HepG2 (cell line): ENCODE results near the gene EEF1A1. TPM values are rescaled to one million over a fixed set of nuclear protein-coding genes. Genes with fewer than 3 reads are reported as not detected.

Source experiments
- ATAC-seq: fragments of 200-7000 bp; cut with Tn5 transposase; 3 replicates; pipeline ENCODE4 v1.9.1; 2020; ENCODE audit warnings: mild to moderate bottlenecking, moderate library complexity
- BruUV-seq: library from RNA; stranded (reverse); fragments of 400-500 nt; replicated peaks from 2 replicates; lab custom pipeline; 2021; lab: Mats Ljungman, UMichigan
- CTCF ChIA-PET: fragments of 300-600 bp; formaldehyde crosslinking; extraction: SDS; loops from one replicate; lab custom pipeline; 2021; ENCODE audit warnings: low total read pairs, inconsistent platforms, low intra/inter-chr PET ratio; lab: Yijun Ruan, JAX
- POLR2A ChIA-PET: fragments of 350-600 bp; sonication (Branson Sonifier 250); formaldehyde crosslinking; loops from one replicate; lab custom pipeline; 2020; ENCODE audit warnings: antibody characterized with exemption, inconsistent platforms; lab: Yijun Ruan, JAX
- DNase-seq: peaks from one replicate; pipeline ENCODE4 v3.0.0-alpha.2; 2015; ENCODE audit warnings: low spot score
- FAIRE-seq: peaks from 3 replicates; lab custom pipeline; 2011; peaks lifted over from hg19 to GRCh38; lab: Jason Lieb, UNC
- H2AFZ ChIP-seq: one replicate; pipeline ENCODE4 v1.6.1; 2011; ENCODE audit warnings: low read length, inconsistent platforms
- H3K27ac ChIP-seq: fragments of 300-600 bp; 3 replicates; pipeline ENCODE4 v1.8.0; 2011; ENCODE audit warnings: mixed run types, mild to moderate bottlenecking, mixed read lengths, low read length, inconsistent platforms; ENCODE audit not compliant: insufficient read depth; ENCODE audit errors: extremely low read length
- H3K27me3 ChIP-seq, 2 experiments: fragments of 200-600 bp in 1 of 2; 2 replicates in 1 of 2; 3 replicates in 1 of 2; pipeline versions ENCODE4 v1.6.0 to v1.8.0; 2011; ENCODE audit warnings: low read length in 2 of 2, mild to moderate bottlenecking in 2 of 2, moderate library complexity in 2 of 2, inconsistent platforms in 1 of 2; ENCODE audit not compliant: insufficient read depth in 2 of 2, control insufficient read depth in 1 of 2
- H3K36me3 ChIP-seq, 2 experiments: fragments of 200-600 bp in 1 of 2; replicated peaks in 1 of 2; 2 replicates in 1 of 2; 3 replicates in 1 of 2; pipeline versions ENCODE4 v1.5.1 to v1.8.0; 2011; ENCODE audit warnings: low read length in 2 of 2, inconsistent platforms in 1 of 2; ENCODE audit not compliant: insufficient read depth in 2 of 2, control insufficient read depth in 1 of 2
- H3K4me1 ChIP-seq: 2 replicates; pipeline ENCODE4 v1.5.1; 2012; ENCODE audit warnings: low read length, inconsistent platforms; ENCODE audit not compliant: insufficient read depth
- H3K4me2 ChIP-seq: 2 replicates; pipeline ENCODE4 v1.6.0; 2011; ENCODE audit warnings: low read depth, low read length, inconsistent platforms
- H3K4me3 ChIP-seq, 3 experiments: fragments of 200-600 bp in 1 of 3; sonication (generic), shearing (Covaris generic) in 1 of 3; replicated peaks in 1 of 3; 2 replicates each; pipeline ENCODE4 v1.5.1; 2011 to 2016; ENCODE audit warnings: low read length in 3 of 3, inconsistent platforms in 2 of 3, low read depth in 2 of 3, mild to moderate bottlenecking in 2 of 3, control low read depth in 1 of 3, mixed read lengths in 1 of 3; ENCODE audit not compliant: insufficient read depth in 1 of 3
- H3K79me2 ChIP-seq: one replicate; pipeline ENCODE4 v1.6.1; 2011; ENCODE audit warnings: low read length, inconsistent platforms; ENCODE audit not compliant: insufficient read depth
- H3K9ac ChIP-seq: 2 replicates; pipeline ENCODE4 v1.6.0; 2011; ENCODE audit warnings: mild to moderate bottlenecking, low read depth, low read length, inconsistent platforms; ENCODE audit not compliant: insufficient read depth
- H3K9me3 ChIP-seq: 2 replicates; pipeline ENCODE4 v1.5.1; 2012; ENCODE audit warnings: mild to moderate bottlenecking, low read length
- H4K20me1 ChIP-seq: 2 replicates; pipeline ENCODE4 v1.6.0; 2011; ENCODE audit warnings: inconsistent platforms, mild to moderate bottlenecking, low read length, moderate library complexity; ENCODE audit not compliant: insufficient read depth
- ATM ChIP-seq: fragments of 450-650 bp; IDR thresholded peaks from 2 replicates; pipeline ENCODE4 v1.7.1; 2017; ENCODE audit warnings: mild to moderate bottlenecking, borderline replicate concordance
- CEBPZ ChIP-seq: IDR thresholded peaks from 2 replicates; pipeline ENCODE4 v1.6.1; 2012; ENCODE audit warnings: low read length, improper control_type of control experiment
- DZIP1 ChIP-seq: sonication (generic); formaldehyde crosslinking; IDR thresholded peaks from 2 replicates; pipeline ENCODE4 v1.5.0; 2020; ENCODE audit warnings: mild to moderate bottlenecking, missing genetic modification reagents
- FOXP4 ChIP-seq: sonication (generic); formaldehyde crosslinking; IDR thresholded peaks from 2 replicates; pipeline ENCODE4 v1.4.0; 2020; ENCODE audit warnings: missing genetic modification reagents
- POLR2G ChIP-seq: fragments of 200-400 bp; formaldehyde crosslinking; IDR thresholded peaks from 2 replicates; pipeline ENCODE4 v1.6.1; 2018; ENCODE audit warnings: mild to moderate bottlenecking, low read depth, low read length, moderate library complexity
- ZBTB37 ChIP-seq: sonication (generic); formaldehyde crosslinking; IDR thresholded peaks from 2 replicates; pipeline ENCODE4 v1.4.0; 2020; ENCODE audit warnings: mild to moderate bottlenecking, missing genetic modification reagents
- ZNF496 ChIP-seq: sonication (generic); formaldehyde crosslinking; IDR thresholded peaks from 2 replicates; pipeline ENCODE4 v1.8.1; 2023; ENCODE audit warnings: mild to moderate bottlenecking, moderate library complexity, missing genetic modification reagents; ENCODE audit not compliant: insufficient replicate concordance
- ZNF616 ChIP-seq: sonication (generic); formaldehyde crosslinking; IDR thresholded peaks from 2 replicates; pipeline ENCODE4 v1.5.0; 2020; ENCODE audit warnings: low read depth, mild to moderate bottlenecking, missing genetic modification reagents
- WGBS: methylation state at CpG from one replicate; pipeline ENCODE4 v1.1.6; 2017; ENCODE audit warnings: low lambda C conversion rate; 5-methylcytosine and 5-hydroxymethylcytosine counted together
- in situ Hi-C: cut with HindIII; loops from 2 replicates; pipeline ENCODE4 v1.10.0; 2017; ENCODE audit warnings: low pct_unique_long_range_greater_than_20kb; ENCODE audit not compliant: extremely low pct_ligation_motif_present
- intact Hi-C: fragments of 100-400 bp; cut with micrococcal nuclease; formaldehyde crosslinking; loops from one replicate; pipeline ENCODE4 v1.10.0; 2022; ENCODE audit not compliant: unreplicated experiment
- polyA plus RNA-seq, 8 experiments: library from polyadenylated mRNA; depleted of rRNA in 3 of 8; stranded (reverse) in 7 of 8; unstranded in 1 of 8; fragments of >200 nt; fragmentation: Illumina TruSeq in 4 of 8; extraction: Trizol in 4 of 8; gene quantifications; 2 replicates each; pipeline versions ENCODE4 v1.2.1 to v1.2.3, GENCODE V29; 2011 to 2016; ENCODE audit warnings: low read depth in 4 of 8, missing spikeins in 1 of 8, mixed read lengths in 1 of 8; ENCODE audit not compliant: insufficient read depth in 1 of 8
- total RNA-seq, 5 experiments: library from RNA; depleted of rRNA; stranded (reverse); fragments of >200 nt; fragmentation: Illumina TruSeq; extraction: Trizol; gene quantifications; 2 replicates each; pipeline ENCODE4 v1.2.3, GENCODE V29; 2016; ENCODE audit warnings: low read depth in 1 of 5

EEF1A1 gene
- total and polyA plus RNA-seq, 2 of the 13 experiments (the other 11 are each of a cell fraction or from before 2014, with no cell fraction given): 13,726 to 17,172 TPM

GRCh38 chr6:73569121-73569520 lies 48.3 kb upstream of the EEF1A1 start:
- Histone ChIP-seq H3K4me1 (peaks cover 61% of the 10 kb centered on the region), H3K79me2 (no peaks in the 10 kb centered on the region), H3K36me3 (no peaks in the 10 kb centered on the region), H4K20me1 (no peaks in the 10 kb centered on the region), H3K9me3 (no peaks in the 10 kb centered on the region), H2AFZ (no peak overlapping the region), H3K9ac (no peak overlapping the region), H3K27me3 (no peaks in the 10 kb centered on the region), H3K27ac (no peak overlapping the region), H3K4me2 (no peak overlapping the region), H3K4me3 (no peak overlapping the region)
- intact Hi-C loops (loop anchor here (5.0 kb wide), 2 partner anchors 43 to 47 kb away; partner anchors contain the start of gene EEF1A1), in situ Hi-C loops (no loop called here)
- WGBS: 94% methylated on average over 5 of the region's 5 CpGs
- CTCF ChIA-PET: no interaction called here
- BruUV-seq: no TSS peak
- FAIRE-seq: no peak
- ATAC-seq: no peak
- POLR2A ChIA-PET: interaction anchor here (1.1 to 6.0 kb wide), 2 partner anchors 11 to 54 kb away, joined by 4 to 74 read pairs; no protein-coding TSS in a partner anchor
- no peak for DNase-seq
- TF ChIP-seq ZBTB37 (CRISPR knock-in tag): no peak
- TF ChIP-seq DZIP1 (CRISPR knock-in tag): no peak
- TF ChIP-seq POLR2G: no peak
- TF ChIP-seq ATM: no peak
- TF ChIP-seq FOXP4 (CRISPR knock-in tag): no peak
- no peak for TF ChIP-seq ZNF496 (CRISPR knock-in tag)
- no peak for TF ChIP-seq CEBPZ
- no peak for TF ChIP-seq ZNF616
